Activated CD8-positive, alpha-beta T cell treated with anti-CD3 and anti-CD28 coated beads for 36 hours (primary cell): Measurements from ENCODE around the gene TSPAN4. TPM values are rescaled to one million over a fixed set of nuclear protein-coding genes. Genes with fewer than 3 reads are reported as not detected.

ENCODE experiments used
- ATAC-seq: fragments of 200-7000 bp; cut with Tn5 transposase; one replicate; pipeline ENCODE4 v1.10.0; 2021; ENCODE audit warnings: mild to moderate bottlenecking, moderate library complexity
- CTCF ChIA-PET: fragments of 350-600 bp; sonication (Branson Sonifier 250); formaldehyde crosslinking; loops from one replicate; lab custom pipeline; 2021; ENCODE audit warnings: antibody characterized with exemption; lab: Charles Lee
- POLR2A ChIA-PET: fragments of 350-600 bp; sonication (Branson Sonifier 250); formaldehyde crosslinking; loops from one replicate; lab custom pipeline; 2021; ENCODE audit warnings: antibody characterized with exemption; lab: Charles Lee
- DNase-seq: peaks from one replicate; pipeline ENCODE4 v3.0.0-alpha.2; 2020
- H3K27ac Mint-ChIP-seq: one replicate; pipeline ENCODE4 v1.8.0; 2021; ENCODE audit warnings: mild to moderate bottlenecking, mixed read lengths
- H3K27me3 Mint-ChIP-seq: one replicate; pipeline ENCODE4 v1.8.0; 2021; ENCODE audit warnings: mixed read lengths
- H3K36me3 Mint-ChIP-seq: one replicate; pipeline ENCODE4 v1.8.0; 2021; ENCODE audit warnings: low read depth, mixed read lengths
- H3K4me1 Mint-ChIP-seq: one replicate; pipeline ENCODE4 v1.8.0; 2021; ENCODE audit warnings: low read depth, mixed read lengths
- H3K4me3 Mint-ChIP-seq: one replicate; pipeline ENCODE4 v1.8.0; 2021; ENCODE audit warnings: mild to moderate bottlenecking, moderate library complexity, mixed read lengths
- H3K9me3 Mint-ChIP-seq: one replicate; pipeline ENCODE4 v1.8.0; 2021; ENCODE audit warnings: mixed read lengths
- CTCF ChIP-seq: fragments of 200-600 bp; IDR thresholded peaks from one replicate; pipeline ENCODE4 v1.8.0; 2022; ENCODE audit warnings: antibody characterized with exemption, mild to moderate bottlenecking
- intact Hi-C: fragments of 100-400 bp; cut with micrococcal nuclease; formaldehyde crosslinking; loops from one replicate; pipeline ENCODE4 v1.10.0; 2022
- total RNA-seq, 2 experiments: library from RNA; stranded (reverse); gene quantifications; one replicate each; pipeline ENCODE4 v1.2.3, GENCODE V29; 2021

Gene TSPAN4
- total RNA-seq, 2 experiments from 2014 or later: 15.4 to 16.0 TPM

DNA sequence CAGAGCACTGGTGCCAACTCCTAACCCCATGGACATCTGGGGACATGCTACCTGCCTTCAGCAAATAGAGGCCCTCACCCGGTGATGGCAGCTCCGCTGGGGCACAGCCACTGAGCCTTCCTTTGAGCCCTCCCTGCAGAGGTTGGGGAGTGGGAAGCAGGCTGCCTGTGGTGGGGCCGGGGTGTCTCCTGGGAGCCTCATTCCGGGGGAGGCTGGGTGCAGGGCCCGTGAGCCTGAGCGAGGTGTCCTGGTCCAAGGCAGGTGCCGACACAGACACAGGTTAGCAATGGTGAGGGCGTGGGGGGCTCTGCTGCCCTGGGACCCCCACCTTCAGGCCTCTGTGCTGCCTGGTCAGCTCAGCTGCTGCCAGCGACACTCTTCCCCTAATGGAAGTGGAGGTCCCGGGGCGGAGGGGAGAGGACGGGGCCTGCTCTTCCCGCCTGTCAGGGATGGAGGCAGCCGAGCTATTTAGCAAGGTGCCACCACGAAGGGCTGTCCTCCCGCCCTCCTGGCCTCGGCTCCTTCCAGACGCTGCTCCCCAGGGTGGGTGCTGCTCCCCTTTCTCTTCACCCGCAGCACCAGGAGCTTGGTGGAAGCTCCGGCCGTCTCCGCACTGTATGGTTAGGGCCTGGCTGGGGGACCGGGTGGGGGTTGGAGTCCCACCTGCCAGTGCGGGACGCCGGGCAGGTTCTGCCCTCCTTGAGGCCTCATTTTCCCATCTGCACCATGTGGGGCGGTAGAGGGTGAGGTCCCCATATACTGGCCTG lies 11.2 kb downstream of the TSPAN4 start:
- DNase-seq (no peak), ATAC-seq (no peak)
- Mint-ChIP-seq H3K4me3 (no peak overlapping the region), H3K4me1 (peaks cover 6% of the 10 kb centered on the region), H3K27me3 (peaks cover 2% of the 10 kb centered on the region), H3K36me3 (no peaks in the 10 kb centered on the region), H3K27ac (no peak overlapping the region), H3K9me3 (no peaks in the 10 kb centered on the region)
- intact Hi-C loops: no loop called here
- CTCF ChIA-PET: no interaction called here
- POLR2A ChIA-PET: no interaction called here
- no peak for TF ChIP-seq CTCF

GRCh38 chr11:854601-855329 lies 12.1 kb downstream of the TSPAN4 start:
- intact Hi-C loops: no loop called here
- peaks cover 3% of the 10 kb centered on the region for H3K4me1 Mint-ChIP-seq
- no peak overlapping the region for H3K27ac Mint-ChIP-seq
- H3K9me3 Mint-ChIP-seq: no peaks in the 10 kb centered on the region
- H3K27me3 Mint-ChIP-seq: no peaks in the 10 kb centered on the region
- no peaks in the 10 kb centered on the region for H3K36me3 Mint-ChIP-seq
- ATAC-seq: no peak
- H3K4me3 Mint-ChIP-seq: no peak overlapping the region
- ChIA-PET CTCF (no interaction called here), POLR2A (no interaction called here)
- TF ChIP-seq CTCF: no peak
- no peak for DNase-seq

GRCh38 chr11:855330-855674 lies 12.7 kb downstream of the TSPAN4 start:
- POLR2A ChIA-PET: no interaction called here
- no peaks in the 10 kb centered on the region for H3K9me3 Mint-ChIP-seq
- no peak for ATAC-seq
- no peak overlapping the region for H3K27ac Mint-ChIP-seq
- no peaks in the 10 kb centered on the region for H3K36me3 Mint-ChIP-seq
- no peak for DNase-seq
- peaks cover 3% of the 10 kb centered on the region for H3K4me1 Mint-ChIP-seq
- intact Hi-C loops: no loop called here
- H3K4me3 Mint-ChIP-seq: no peak overlapping the region
- no peak for TF ChIP-seq CTCF
- CTCF ChIA-PET: no interaction called here
- no peaks in the 10 kb centered on the region for H3K27me3 Mint-ChIP-seq

- Mint-ChIP-seq H3K9me3 (no peaks in the 10 kb centered on the region), H3K36me3 (no peaks in the 10 kb centered on the region), H3K4me3 (no peak overlapping the region), H3K27me3 (no peaks in the 10 kb centered on the region), H3K4me1 (peaks cover 3% of the 10 kb centered on the region), H3K27ac (no peak overlapping the region)
- ChIA-PET POLR2A (interaction anchor here (1.6 kb wide), 1 partner anchor 9 kb away, joined by 4 read pairs; no protein-coding TSS in a partner anchor), CTCF (no interaction called here)
- DNase-seq (no peak), ATAC-seq (no peak)
- intact Hi-C loops: no loop called here
- no peak for TF ChIP-seq CTCF
These were observed 13.1 kb downstream of the TSPAN4 start for GRCh38 chr11:855796-856195.

DNA sequence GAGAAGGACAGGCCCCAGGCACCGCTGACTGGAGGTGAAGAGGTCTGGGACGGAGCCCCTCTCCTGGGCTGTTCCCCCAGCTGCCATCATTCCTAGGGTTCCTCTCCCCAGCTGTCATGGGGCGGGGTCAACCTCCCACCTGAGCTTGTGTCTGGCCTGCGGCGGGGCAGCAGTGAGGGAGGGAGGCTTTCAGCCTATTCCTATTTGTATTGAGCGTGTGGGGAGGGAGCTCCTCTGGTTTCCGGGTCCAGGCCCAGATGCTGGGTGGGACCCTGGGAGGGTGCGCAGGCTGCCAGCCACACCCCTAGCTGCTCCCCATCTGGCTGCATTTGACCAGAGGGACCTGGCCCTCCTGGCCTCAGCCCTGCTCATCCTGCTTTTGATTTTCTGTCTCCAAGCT lies 13.7 kb downstream of the TSPAN4 start:
- DNase-seq (no peak), ATAC-seq (no peak)
- no peak overlapping the region for H3K27ac Mint-ChIP-seq
- ChIA-PET CTCF (interaction anchor here (0.8 to 1.0 kb wide), 2 partner anchors 8 to 10 kb away, joined by 3 read pairs; no protein-coding TSS in a partner anchor), POLR2A (interaction anchor here (1.6 kb wide), 1 partner anchor 10 kb away, joined by 4 read pairs; no protein-coding TSS in a partner anchor)
- no peaks in the 10 kb centered on the region for H3K27me3 Mint-ChIP-seq
- peaks cover 3% of the 10 kb centered on the region for H3K4me1 Mint-ChIP-seq
- no peak for TF ChIP-seq CTCF
- no peaks in the 10 kb centered on the region for H3K36me3 Mint-ChIP-seq
- H3K4me3 Mint-ChIP-seq: no peak overlapping the region
- intact Hi-C loops: no loop called here
- no peaks in the 10 kb centered on the region for H3K9me3 Mint-ChIP-seq
